ENCODE results near the gene TMEM107.
"Not testable (repeated sequence)": the region's sequence is repeated elsewhere in the genome, so short reads cannot be mapped to it uniquely, and the experiment has no call there.

The TMEM107 gene

GRCh38 chr17:8189711-8190477 lies 13.7 kb upstream of the TMEM107 start, which contains the start of gene BORCS6:
BORCS6 (minus strand) TSS chr17:8190180; CDS start chr17:8190140, 40 bp downstream.
- in situ Hi-C loops (cut with HindIII; ENCODE audit: low sequenced_read_pairs) = no loop called here

DNA sequence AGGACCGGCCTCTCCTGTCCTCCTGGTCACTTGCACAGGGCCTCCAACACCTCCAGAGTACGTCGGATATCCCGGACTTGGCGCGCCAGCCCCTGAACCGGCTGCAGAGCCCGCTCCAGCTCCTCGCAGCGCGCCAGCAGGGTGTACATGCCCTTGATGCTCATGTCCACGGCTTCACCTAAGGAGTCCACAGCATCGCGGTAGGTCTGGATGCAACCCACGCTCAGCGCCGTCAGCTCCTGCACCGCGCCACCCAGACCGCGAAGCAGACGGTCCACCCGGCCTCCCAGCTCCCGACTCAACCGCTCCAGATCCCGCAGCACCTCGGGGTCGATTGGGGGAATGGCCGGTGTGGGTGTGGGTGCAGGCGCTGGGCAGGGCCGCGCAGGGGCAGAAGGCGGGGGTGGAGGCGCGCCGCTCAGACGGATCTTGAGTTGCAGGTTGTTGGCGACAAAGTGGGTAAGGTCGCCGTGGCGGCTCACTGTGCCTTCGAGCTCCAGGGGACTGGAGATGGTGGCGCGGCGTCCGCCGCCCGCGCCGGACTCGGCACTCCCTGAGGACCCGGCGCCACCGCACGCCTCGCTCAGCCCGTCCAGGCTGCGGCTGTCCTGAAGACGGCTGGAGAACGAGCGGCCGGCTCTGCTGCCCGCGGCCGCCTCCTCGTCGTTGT lies 13.0 kb upstream of the TMEM107 start:
- in situ Hi-C loops (cut with HindIII; ENCODE audit: low sequenced_read_pairs) = no loop called here

DNA sequence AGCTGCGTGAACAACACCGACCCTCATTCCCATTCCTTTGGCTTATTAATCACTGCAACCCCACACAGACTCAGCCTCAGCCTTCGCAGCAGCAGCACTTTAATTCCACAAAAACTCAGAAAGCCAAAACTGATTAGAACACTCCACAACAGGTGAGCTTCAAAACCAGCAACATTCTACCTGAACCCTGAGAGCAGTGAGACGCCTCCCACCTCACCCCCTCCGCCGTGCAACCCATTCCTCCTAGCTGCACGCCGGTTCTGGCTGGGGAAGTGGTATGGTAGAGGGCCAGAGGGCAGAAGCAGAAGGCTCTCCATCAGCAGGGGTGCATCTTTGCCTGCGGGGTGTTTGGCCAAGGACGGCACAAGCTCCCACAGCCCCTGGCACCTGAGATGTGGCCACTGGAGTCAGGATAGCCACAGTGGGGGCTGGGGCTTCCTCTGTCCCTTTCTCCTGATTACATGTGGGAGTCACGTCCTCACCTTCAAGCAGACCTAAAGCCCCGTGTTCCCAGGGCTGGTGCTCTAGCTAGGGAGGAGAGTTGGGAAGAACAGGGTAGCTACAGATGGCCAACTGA lies 12.2 kb upstream of the TMEM107 start:
- in situ Hi-C loops (cut with HindIII; ENCODE audit: low sequenced_read_pairs) = no loop called here

DNA sequence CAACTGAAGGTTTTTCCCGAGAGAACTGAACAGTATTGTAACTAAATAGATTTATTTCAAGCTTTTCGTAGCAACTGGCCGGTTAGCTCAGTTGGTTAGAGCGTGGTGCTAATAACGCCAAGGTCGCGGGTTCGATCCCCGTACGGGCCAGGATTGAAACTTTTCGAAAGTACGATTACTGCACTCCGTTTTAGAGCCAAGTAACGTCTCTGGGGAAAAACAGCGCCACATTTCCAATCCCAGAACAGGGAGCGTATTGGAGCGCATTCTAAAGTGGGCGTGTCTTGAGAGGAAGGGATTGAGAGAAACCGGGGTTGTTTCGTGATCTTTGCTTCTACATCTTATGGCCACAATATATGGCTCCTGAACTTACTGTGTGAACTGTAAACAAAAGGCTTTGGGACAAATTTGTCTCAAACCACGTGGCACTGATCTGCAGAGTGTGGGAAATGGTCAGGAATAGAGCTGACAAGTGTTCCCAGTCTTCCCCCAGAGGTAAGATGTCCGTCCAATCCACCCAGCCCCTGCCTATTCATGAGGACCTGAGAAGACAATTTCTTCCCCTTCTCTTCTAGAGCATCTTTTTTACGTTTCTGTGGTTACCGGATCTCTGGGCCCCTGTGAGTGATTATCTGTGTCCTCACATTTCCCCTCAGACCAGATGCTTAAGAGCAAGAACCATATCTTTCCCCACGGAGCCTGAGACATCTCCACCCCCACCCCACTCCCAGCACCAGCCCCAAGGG lies 11.5 kb upstream of the TMEM107 start:
- in situ Hi-C loops (cut with HindIII; ENCODE audit: low sequenced_read_pairs) = no loop called here

GRCh38 chr17:8186787-8187516 lies 10.8 kb upstream of the TMEM107 start:
- in situ Hi-C loops (cut with HindIII; ENCODE audit: low sequenced_read_pairs) = no loop called here

DNA sequence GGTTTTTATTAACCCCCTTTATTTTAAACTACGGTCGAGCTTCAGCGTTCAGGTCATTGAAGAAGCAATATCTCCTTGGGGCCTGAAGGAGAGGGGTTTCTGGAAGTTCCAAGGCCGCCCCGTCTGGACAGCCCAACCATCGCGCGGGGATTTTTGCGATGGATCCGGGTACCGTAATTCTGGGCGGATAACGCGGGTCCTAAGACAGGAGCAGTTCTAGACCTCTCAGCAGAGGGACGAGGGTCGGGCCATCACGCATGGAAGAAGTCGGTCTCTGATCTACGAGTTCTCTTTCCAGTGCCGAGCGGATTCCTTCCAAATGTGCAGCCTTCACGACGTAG lies 10.2 kb upstream of the TMEM107 start:
- in situ Hi-C loops (cut with HindIII; ENCODE audit: low sequenced_read_pairs) = no loop called here

- in situ Hi-C loops (cut with HindIII; ENCODE audit: low sequenced_read_pairs) = no loop called here
Observed at GRCh38 chr17:8185582-8186445, 9.6 kb upstream of the TMEM107 start.

GRCh38 chr17:8176998-8177731 lies 985 bp upstream of the TMEM107 start:
- in situ Hi-C loops (cut with HindIII; ENCODE audit: low sequenced_read_pairs) = no loop called here

DNA sequence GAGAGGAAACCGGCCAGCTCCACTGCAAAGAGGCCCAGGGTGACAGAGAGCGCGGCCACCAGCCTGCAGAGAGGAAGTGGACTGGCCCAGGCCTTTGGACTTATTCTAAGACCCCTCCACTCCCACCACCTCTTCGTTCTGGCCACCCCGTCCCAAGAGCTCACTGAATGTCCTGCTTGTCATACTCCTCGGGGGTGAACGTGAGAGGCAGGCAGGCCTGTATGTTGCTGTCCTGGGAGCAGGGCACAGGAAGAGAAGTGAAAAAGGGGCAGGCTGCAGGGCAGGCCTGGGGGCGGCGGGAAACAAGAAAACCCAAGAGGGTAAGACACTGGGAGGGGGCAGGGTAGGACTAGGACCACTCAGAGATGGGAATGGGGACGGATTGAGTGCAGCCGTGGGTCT lies 384 bp downstream of the TMEM107 start:
- in situ Hi-C loops (cut with HindIII; ENCODE audit: low sequenced_read_pairs) = no loop called here

DNA sequence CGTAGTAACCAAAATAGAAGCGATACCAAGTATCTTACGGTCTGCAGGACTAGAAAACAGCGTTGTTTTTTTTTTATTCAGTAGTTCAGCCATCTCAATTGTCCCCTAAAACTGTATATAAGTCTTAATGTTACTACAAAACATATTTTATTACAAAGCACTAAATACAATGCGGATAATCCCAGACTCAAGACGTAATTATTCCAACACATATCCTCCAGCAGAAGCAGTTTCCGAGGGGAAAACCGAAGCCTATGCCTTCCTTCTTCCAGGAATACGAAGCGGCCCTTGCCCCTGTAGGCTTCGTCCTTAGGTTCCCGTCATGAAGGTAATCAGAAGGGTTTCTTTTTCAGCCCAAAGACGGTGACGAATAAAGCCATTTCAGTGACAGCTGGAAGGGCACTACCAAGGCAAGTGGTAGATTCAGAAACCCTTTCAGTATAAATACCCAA lies 2.3 kb downstream of the TMEM107 start:
- in situ Hi-C loops (cut with HindIII; ENCODE audit: low sequenced_read_pairs) = no loop called here

- in situ Hi-C loops (cut with HindIII; ENCODE audit: low sequenced_read_pairs) = no loop called here
Observed at GRCh38 chr17:8173056-8173870, 2.9 kb downstream of the TMEM107 start.

GRCh38 chr17:8170186-8170585 lies 6.0 kb downstream of the TMEM107 start:
- in situ Hi-C loops (cut with HindIII; ENCODE audit: low sequenced_read_pairs) = not testable (repeated sequence)

- in situ Hi-C loops (cut with HindIII; ENCODE audit: low sequenced_read_pairs) = no loop called here
Observed at GRCh38 chr17:8167526-8167925, 8.7 kb downstream of the TMEM107 start.

GRCh38 chr17:8166731-8167130 lies 9.4 kb downstream of the TMEM107 start:
- in situ Hi-C loops (cut with HindIII; ENCODE audit: low sequenced_read_pairs) = no loop called here

- in situ Hi-C loops (cut with HindIII; ENCODE audit: low sequenced_read_pairs) = no loop called here
Observed at GRCh38 chr17:8164815-8165131, 11.4 kb downstream of the TMEM107 start.

DNA sequence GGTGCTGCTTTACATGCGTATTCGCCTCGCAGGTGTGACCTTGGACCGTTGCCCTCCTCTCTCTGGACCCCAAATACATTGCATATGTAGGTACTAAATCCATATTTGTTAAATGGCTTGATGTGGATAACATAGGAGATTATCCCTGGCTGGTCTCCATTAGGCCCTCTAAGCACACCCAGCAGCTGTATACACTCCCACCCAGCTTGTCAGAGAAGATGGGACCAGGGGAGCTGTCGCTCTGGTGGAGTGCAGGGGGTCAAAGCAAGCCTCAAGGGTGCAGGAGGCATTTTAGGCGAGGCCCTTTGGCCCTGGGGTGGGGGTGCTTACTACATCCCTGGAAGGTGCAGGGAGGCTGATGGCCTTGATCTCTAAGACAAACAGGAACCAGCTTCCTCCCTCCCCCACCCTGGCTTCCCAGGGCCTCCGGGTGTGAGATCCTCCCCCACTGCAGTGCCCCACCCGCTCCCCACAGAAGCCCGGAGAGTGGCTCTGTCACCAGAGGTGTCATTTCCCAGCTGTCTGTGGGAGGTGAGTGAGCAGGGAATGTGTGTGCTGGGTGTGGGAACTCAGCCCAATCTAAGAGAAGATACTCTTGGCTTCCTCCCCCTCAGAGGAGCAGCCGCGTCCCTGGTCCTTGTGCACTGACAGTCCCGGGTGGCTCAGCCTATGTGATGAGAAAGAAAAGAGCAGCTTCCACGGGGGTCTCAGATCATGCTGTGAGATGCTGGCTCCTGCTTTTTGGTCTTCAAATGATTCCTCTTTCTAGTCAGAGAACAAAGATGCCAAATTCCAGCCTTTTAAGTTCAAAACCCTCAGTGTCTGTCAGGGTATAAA lies 12.0 kb downstream of the TMEM107 start:
- in situ Hi-C loops (cut with HindIII; ENCODE audit: low sequenced_read_pairs) = no loop called here
